Karpas-422 (cell line): ENCODE results near the gene SSBP4. TPM values are rescaled to one million over a fixed set of nuclear protein-coding genes. Genes with fewer than 3 reads are reported as not detected.

Experiments used
- DNase-seq: peaks from one replicate; pipeline ENCODE4 v3.0.0-alpha.2; 2015
- H2AFZ ChIP-seq: fragments of 200-600 bp; sonication (generic); 2 replicates; pipeline ENCODE4 v1.6.1; 2014; ENCODE audit warnings: antibody characterized with exemption, low read length, mixed read lengths
- H3K27ac ChIP-seq: fragments of 200-600 bp; sonication (generic); 2 replicates; pipeline ENCODE4 v1.5.1; 2014; ENCODE audit warnings: mild to moderate bottlenecking, low read length, moderate library complexity
- H3K27me3 ChIP-seq: fragments of 200-600 bp; sonication (generic); 2 replicates; pipeline ENCODE4 v1.6.1; 2014; ENCODE audit warnings: low read length, mixed read lengths
- H3K36me3 ChIP-seq: fragments of 200-600 bp; sonication (generic); 2 replicates; pipeline ENCODE4 v1.6.1; 2014; ENCODE audit warnings: low read length, mixed read lengths; ENCODE audit not compliant: insufficient read depth
- H3K4me1 ChIP-seq: fragments of 200-600 bp; sonication (generic); 2 replicates; pipeline ENCODE4 v1.6.1; 2014; ENCODE audit warnings: mild to moderate bottlenecking, low read length, mixed read lengths
- H3K4me2 ChIP-seq: fragments of 200-600 bp; sonication (generic); 2 replicates; pipeline ENCODE4 v1.6.1; 2014; ENCODE audit warnings: low read length, low read depth, mild to moderate bottlenecking; ENCODE audit not compliant: poor library complexity, severe bottlenecking
- H3K4me3 ChIP-seq: fragments of 200-600 bp; sonication (generic); 2 replicates; pipeline ENCODE4 v1.5.1; 2014; ENCODE audit warnings: mild to moderate bottlenecking, antibody characterized with exemption, low read length, mixed read lengths
- H3K79me2 ChIP-seq: fragments of 200-600 bp; sonication (generic); 2 replicates; pipeline ENCODE4 v1.6.1; 2014; ENCODE audit warnings: mild to moderate bottlenecking, low read length, mixed read lengths
- H3K9ac ChIP-seq: fragments of 200-600 bp; sonication (generic); 2 replicates; pipeline ENCODE4 v1.6.0; 2014; ENCODE audit warnings: low read length
- H3K9me2 ChIP-seq: fragments of 200-600 bp; sonication (generic), shearing (Covaris generic); replicated peaks from 2 replicates; pipeline ENCODE4 v1.6.0; 2014; ENCODE audit warnings: mild to moderate bottlenecking, low read length, moderate library complexity; ENCODE audit not compliant: insufficient read depth
- H3K9me3 ChIP-seq: fragments of 300-700, 200-600 bp; sonication (generic); 2 replicates; pipeline ENCODE4 v1.6.1; 2014; ENCODE audit warnings: low read length, mixed read lengths
- H4K20me1 ChIP-seq: fragments of 200-600 bp; sonication (generic); 2 replicates; pipeline ENCODE4 v1.6.1; 2014; ENCODE audit warnings: mild to moderate bottlenecking, antibody characterized with exemption, low read length, low read depth; ENCODE audit not compliant: insufficient read depth
- total RNA-seq: library from RNA; depleted of rRNA; stranded (reverse); fragments of >200 nt; shearing (Covaris generic); gene quantifications from 2 replicates; pipeline ENCODE4 v1.2.3, GENCODE V29; 2014; ENCODE audit warnings: low replicate concordance

SSBP4 gene
- total RNA-seq, 1 experiment from 2014 or later, result 22.5 TPM

GRCh38 chr19:18427080-18427742 lies 8.0 kb downstream of the SSBP4 start:
- no peak for DNase-seq
- H2AFZ ChIP-seq, result no peak overlapping the region
- no peak overlapping the region for H3K4me3 ChIP-seq
- no peak overlapping the region for H3K4me2 ChIP-seq
- no peak overlapping the region for H3K9ac ChIP-seq
- H4K20me1 ChIP-seq, result peaks cover 46% of the 10 kb centered on the region
- H3K27ac ChIP-seq, result no peak overlapping the region
- no peaks in the 10 kb centered on the region for H3K9me2 ChIP-seq
- H3K79me2 ChIP-seq, result no peaks in the 10 kb centered on the region
- H3K27me3 ChIP-seq, result no peaks in the 10 kb centered on the region
- H3K4me1 ChIP-seq, result peaks cover 44% of the 10 kb centered on the region
- no peaks in the 10 kb centered on the region for H3K9me3 ChIP-seq
- no peaks in the 10 kb centered on the region for H3K36me3 ChIP-seq

- Histone ChIP-seq H2AFZ (no peak overlapping the region), H3K9ac (no peak overlapping the region), H3K9me2 (no peaks in the 10 kb centered on the region), H3K9me3 (no peaks in the 10 kb centered on the region), H3K4me2 (no peak overlapping the region), H3K27ac (no peak overlapping the region), H3K36me3 (no peaks in the 10 kb centered on the region), H3K79me2 (0 out of 2 replicates have a peak, but pooled peaks cover under 1% of the 10 kb centered on the region), H3K4me1 (peaks cover 45% of the 10 kb centered on the region), H3K4me3 (no peak overlapping the region), H3K27me3 (no peaks in the 10 kb centered on the region), H4K20me1 (peaks cover 41% of the 10 kb centered on the region; the same call in 1 of the 2 replicates)
- no peak for DNase-seq
Observed at GRCh38 chr19:18427743-18428113, 8.5 kb downstream of the SSBP4 start.

- H3K36me3 ChIP-seq, result no peaks in the 10 kb centered on the region
- DNase-seq, result no peak
- peaks cover 35% of the 10 kb centered on the region; the same call in 1 of the 2 replicates for H4K20me1 ChIP-seq
- no peaks in the 10 kb centered on the region for H3K9me3 ChIP-seq
- peak overlapping the region; percentile 93 for H3K4me2 ChIP-seq
- H3K27ac ChIP-seq, result no peak overlapping the region
- peak overlapping the region; percentile 70; the same call in 1 of the 2 replicates for H3K9ac ChIP-seq
- 0 out of 2 replicates have a peak, but pooled peaks cover 3% of the 10 kb centered on the region for H3K79me2 ChIP-seq
- H2AFZ ChIP-seq, result no peak overlapping the region
- H3K27me3 ChIP-seq, result no peaks in the 10 kb centered on the region
- peak overlapping the region; percentile 72; the same call in 1 of the 2 replicates for H3K4me3 ChIP-seq
- H3K4me1 ChIP-seq, result peaks cover 45% of the 10 kb centered on the region
- H3K9me2 ChIP-seq, result no peaks in the 10 kb centered on the region
Observed at GRCh38 chr19:18428173-18428786, 9.1 kb downstream of the SSBP4 start.

GRCh38 chr19:18428787-18429674 lies 9.8 kb downstream of the SSBP4 start:
- Histone ChIP-seq H3K9me2 (no peaks in the 10 kb centered on the region), H3K27ac (no peak overlapping the region), H3K79me2 (0 out of 2 replicates have a peak, but pooled peaks cover 3% of the 10 kb centered on the region), H3K27me3 (no peaks in the 10 kb centered on the region), H3K4me2 (peak overlapping the region; percentile 93), H4K20me1 (peaks cover 28% of the 10 kb centered on the region; the same call in 1 of the 2 replicates), H3K4me3 (peak overlapping the region; percentile 72), H2AFZ (no peak overlapping the region; the same call in 1 of the 2 replicates), H3K4me1 (peaks cover 47% of the 10 kb centered on the region), H3K9ac (peak overlapping the region; percentile 70), H3K9me3 (no peaks in the 10 kb centered on the region), H3K36me3 (no peaks in the 10 kb centered on the region)
- DNase-seq, result peak; percentile 95

DNA sequence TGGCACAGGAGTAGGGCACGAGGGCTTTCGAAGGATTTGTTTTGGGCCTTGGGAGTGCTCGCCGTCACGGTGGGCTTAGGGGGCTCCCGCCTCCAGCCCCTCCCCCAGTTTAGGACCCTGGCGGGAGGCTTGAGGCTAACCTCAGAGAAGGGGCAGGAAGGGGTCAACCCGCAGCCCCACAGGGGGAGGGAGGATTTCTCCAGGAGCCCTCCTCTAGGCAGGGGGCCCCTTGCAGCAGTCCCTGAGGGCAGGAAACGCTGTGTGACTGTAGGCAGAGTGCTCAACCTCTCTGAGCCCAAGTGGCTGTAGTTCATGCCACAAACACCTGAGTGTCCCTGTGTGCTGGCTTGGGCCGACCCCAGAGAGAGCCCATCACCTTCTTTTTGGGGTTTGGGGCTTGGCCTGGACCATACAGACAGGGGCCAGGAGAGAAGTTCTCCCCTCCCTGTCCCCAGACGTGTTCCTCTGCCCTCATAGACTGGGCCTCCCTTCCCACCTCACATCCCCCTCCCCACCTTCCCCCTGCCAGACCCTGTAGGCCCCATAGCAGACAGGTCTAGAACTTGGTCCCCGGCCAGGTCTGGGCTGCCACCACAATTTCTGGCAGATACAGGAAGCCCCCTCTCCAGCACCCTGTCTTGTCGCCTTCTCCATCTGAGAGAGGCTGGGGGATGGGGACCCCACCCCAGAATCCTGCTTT lies 10.7 kb downstream of the SSBP4 start:
- Histone ChIP-seq H3K4me1 (peaks cover 53% of the 10 kb centered on the region), H3K4me3 (peak overlapping the region; percentile 72; the same call in 1 of the 2 replicates), H3K36me3 (no peaks in the 10 kb centered on the region), H3K9me3 (no peaks in the 10 kb centered on the region), H3K4me2 (peak overlapping the region; percentile 93), H2AFZ (no peak overlapping the region), H3K79me2 (0 out of 2 replicates have a peak, but pooled peaks cover 3% of the 10 kb centered on the region), H3K9ac (peak overlapping the region; percentile 70), H3K27me3 (no peaks in the 10 kb centered on the region), H3K27ac (no peak overlapping the region), H3K9me2 (no peaks in the 10 kb centered on the region), H4K20me1 (peaks cover 26% of the 10 kb centered on the region; the same call in 1 of the 2 replicates)
- peak; percentile 65 for DNase-seq

DNA sequence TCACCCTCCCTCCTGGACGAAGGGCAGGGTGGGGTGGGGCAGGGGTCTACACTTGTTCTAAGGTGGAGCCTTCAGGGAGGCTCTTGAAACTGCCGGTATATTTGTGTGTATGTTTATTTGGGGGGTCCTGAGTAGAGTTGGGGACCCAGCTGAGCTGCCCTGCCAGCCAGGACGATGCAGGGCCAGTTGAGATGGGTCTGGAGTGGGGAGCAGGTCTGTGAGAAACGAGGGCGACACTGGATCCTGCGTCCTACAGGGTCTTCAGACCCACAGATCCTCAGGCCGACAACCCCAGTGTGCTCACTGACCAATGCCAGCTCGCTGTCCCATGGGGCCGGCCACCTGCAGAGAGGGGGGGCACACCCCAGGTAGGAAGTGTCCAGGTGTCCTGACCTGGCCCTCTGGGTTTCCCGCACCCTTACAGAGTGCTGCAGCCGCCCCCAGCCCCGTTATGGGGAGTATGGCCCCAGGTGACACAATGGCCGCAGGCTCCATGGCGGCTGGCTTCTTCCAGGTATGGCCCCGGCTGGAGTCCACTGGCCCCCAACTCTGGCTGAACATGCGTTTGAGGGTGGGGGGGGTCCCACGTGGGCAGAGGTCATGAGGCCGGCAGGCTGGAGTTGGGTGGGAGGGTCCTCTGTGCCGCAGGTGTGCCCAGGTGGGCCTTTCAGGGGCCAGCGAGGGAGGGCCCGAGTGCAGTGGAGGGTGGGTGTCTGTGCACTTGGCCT lies 11.4 kb downstream of the SSBP4 start:
- Histone ChIP-seq H3K27ac (no peak overlapping the region), H3K4me2 (no peak overlapping the region), H3K9ac (no peak overlapping the region), H3K9me2 (no peaks in the 10 kb centered on the region), H4K20me1 (peaks cover 23% of the 10 kb centered on the region; the same call in 1 of the 2 replicates), H3K36me3 (no peaks in the 10 kb centered on the region), H3K27me3 (no peaks in the 10 kb centered on the region), H3K79me2 (0 out of 2 replicates have a peak, but pooled peaks cover 3% of the 10 kb centered on the region), H3K4me1 (peaks cover 53% of the 10 kb centered on the region), H2AFZ (no peak overlapping the region), H3K4me3 (no peak overlapping the region), H3K9me3 (no peaks in the 10 kb centered on the region)
- no peak for DNase-seq
